PFSK-1 (cell line): ENCODE data around the gene MAP7.

Experiments used
- POLR2AphosphoS5 ChIP-seq: IDR thresholded peaks from 2 replicates; pipeline ENCODE4 v1.6.1; 2012; ENCODE audit warnings: low read depth, mild to moderate bottlenecking, control low read depth, low read length, moderate library complexity
- SIN3A ChIP-seq: IDR thresholded peaks from 2 replicates; pipeline ENCODE4 v1.6.1; 2012; ENCODE audit warnings: mild to moderate bottlenecking, low read length, moderate library complexity, borderline replicate concordance; ENCODE audit not compliant: insufficient read depth

DNA sequence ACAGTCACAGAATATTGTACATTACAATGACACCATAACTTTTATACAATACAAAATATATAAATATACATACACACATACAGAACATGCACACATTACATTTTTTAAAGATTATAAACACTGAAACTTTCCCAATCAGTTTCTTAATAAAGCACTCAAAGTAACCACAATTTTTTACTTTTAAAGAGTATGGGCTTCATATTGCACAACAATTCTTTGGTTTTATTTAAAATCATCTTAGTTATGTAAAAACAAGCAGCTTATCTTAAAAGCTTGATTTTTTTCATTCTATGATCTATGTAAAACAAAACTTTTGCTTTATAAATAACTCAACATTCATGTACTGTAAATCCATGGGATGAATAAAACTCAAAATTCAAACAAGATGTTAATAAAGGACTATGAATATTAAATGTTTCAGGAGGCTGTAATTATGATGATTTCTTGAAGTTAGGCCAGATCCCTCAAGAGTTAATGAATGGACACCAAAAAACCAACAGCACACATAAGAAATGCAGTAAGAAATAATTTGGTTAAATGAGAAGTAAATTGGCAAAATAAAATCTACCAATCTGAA is 167.5 kb downstream of the MAP7 start:
- TF ChIP-seq SIN3A (no peak), POLR2AphosphoS5 (no peak)
